Gastrocnemius medialis (tissue), 4 donors: ENCODE results near the gene UBR4.

Source experiments
- CTCF ChIP-seq, 5 experiments: fragments of 450-650 bp in 3 of 5; fragments of 200-600 bp in 2 of 5; sonication (generic) in 2 of 5; IDR thresholded peaks in 4 of 5; conservative IDR thresholded peaks in 1 of 5; 1 replicate in 4 of 5; 2 replicates in 1 of 5; pipeline ENCODE4 v1.5.1; 2016 to 2019; ENCODE audit warnings: antibody characterized with exemption in 5 of 5, mild to moderate bottlenecking in 3 of 5, moderate library complexity in 3 of 5
- POLR2A ChIP-seq, 2 donors: fragments of 450-650 bp; IDR thresholded peaks; one replicate each; pipeline ENCODE4 v1.6.1; 2017; ENCODE audit warnings: antibody characterized with exemption in 2 of 2, mild to moderate bottlenecking in 2 of 2, moderate library complexity in 2 of 2

- TF ChIP-seq CTCF (IDR thresholded peaks at IDR 0.05 in 4 of 5, conservative IDR thresholded peaks at IDR 0.05 in 1 of 5) (no peak), POLR2A (IDR thresholded peaks at IDR 0.05) (no peak)
These were observed 44.0 kb downstream of the UBR4 start for GRCh38 chr1:19166066-19166465.
